GM12878 (cell line): ENCODE measurements around the gene KIN. TPM values are rescaled to one million over a fixed set of nuclear protein-coding genes. Genes with fewer than 3 reads are reported as not detected.

Source experiments
- ATAC-seq: fragments of 200-7000 bp; cut with Tn5 transposase; 3 replicates; pipeline ENCODE4 v1.9.1; 2020; ENCODE audit warnings: mild to moderate bottlenecking, moderate library complexity
- BruUV-seq: library from RNA; stranded (reverse); fragments of 400-500 nt; replicated peaks from 2 replicates; lab custom pipeline; 2021; lab: Mats Ljungman, UMichigan
- CTCF ChIA-PET: fragments of 300-600 bp; sonication (Branson Sonifier 250); formaldehyde crosslinking; extraction: SDS; loops from one replicate; lab custom pipeline; 2021; ENCODE audit warnings: inconsistent platforms; lab: Yijun Ruan, JAX
- POLR2A ChIA-PET: fragments of 350-600 bp; formaldehyde crosslinking; extraction: SDS; loops from one replicate; lab custom pipeline; 2021; ENCODE audit warnings: inconsistent platforms; lab: Charles Lee
- RAD21 ChIA-PET: fragments of 300-600 bp; sonication (Branson Sonifier 250); formaldehyde crosslinking; loops from one replicate; lab custom pipeline; 2023; ENCODE audit warnings: antibody characterized with exemption; ENCODE audit not compliant: unreplicated experiment; lab: Charles Lee
- SMC1A ChIA-PET: fragments of 300-600 bp; sonication (Branson Sonifier 250); formaldehyde crosslinking; loops from one replicate; lab custom pipeline; 2023; ENCODE audit not compliant: unreplicated experiment, uncharacterized antibody; lab: Charles Lee
- DNase-seq: peaks from one replicate; pipeline ENCODE4 v3.0.0-alpha.2; 2011; ENCODE audit warnings: low read depth, low spot score
- FAIRE-seq: peaks from 3 replicates; lab custom pipeline; 2011; peaks lifted over from hg19 to GRCh38; lab: Jason Lieb, UNC
- H2AFZ ChIP-seq: 2 replicates; pipeline ENCODE4 v1.6.0; 2011; ENCODE audit warnings: low read depth, low read length, control low read depth; ENCODE audit not compliant: control insufficient read depth
- H3K27ac ChIP-seq: 2 replicates; pipeline ENCODE4 v1.5.1; 2011; ENCODE audit warnings: control low read depth; ENCODE audit not compliant: control insufficient read depth, insufficient read depth
- H3K27me3 ChIP-seq, 2 experiments: replicated peaks in 1 of 2; 2 replicates each; pipeline versions ENCODE4 v1.6.0 to v1.6.1; 2011; ENCODE audit warnings: low read length in 1 of 2; ENCODE audit not compliant: control insufficient read depth in 2 of 2, insufficient read depth in 2 of 2
- H3K36me3 ChIP-seq, 2 experiments: 2 replicates each; pipeline ENCODE4 v1.5.1; 2011; ENCODE audit warnings: low read length in 1 of 2; ENCODE audit not compliant: control insufficient read depth in 2 of 2, insufficient read depth in 2 of 2
- H3K4me1 ChIP-seq: 2 replicates; pipeline ENCODE4 v1.6.1; 2011; ENCODE audit warnings: mild to moderate bottlenecking, low read length, moderate library complexity, mixed read lengths; ENCODE audit not compliant: control insufficient read depth, insufficient read depth
- H3K4me2 ChIP-seq: 2 replicates; pipeline ENCODE4 v1.6.0; 2011; ENCODE audit warnings: control low read depth; ENCODE audit not compliant: control insufficient read depth, insufficient read depth
- H3K4me3 ChIP-seq: fragments of 200-600 bp; sonication (generic); 2 replicates; pipeline ENCODE4 v1.5.1; 2016
- H3K79me2 ChIP-seq: 2 replicates; pipeline ENCODE4 v1.6.0; 2011; ENCODE audit warnings: low read length; ENCODE audit not compliant: control insufficient read depth, insufficient read depth
- H3K9ac ChIP-seq: 2 replicates; pipeline ENCODE4 v1.8.0; 2011; ENCODE audit warnings: low read length, control low read depth, mixed read lengths; ENCODE audit not compliant: control insufficient read depth, insufficient read depth
- H3K9me3 ChIP-seq: replicated peaks from 3 replicates; pipeline ENCODE4 v1.5.1; 2011; ENCODE audit warnings: mild to moderate bottlenecking, low read length; ENCODE audit not compliant: control insufficient read depth, insufficient read depth
- H4K20me1 ChIP-seq: 2 replicates; pipeline ENCODE4 v1.6.0; 2011; ENCODE audit not compliant: control insufficient read depth, insufficient read depth
- BHLHE40 ChIP-seq, 2 experiments: fragments of 450-650 bp in 1 of 2; IDR thresholded peaks; 2 replicates each; pipeline ENCODE4 v1.6.1; 2011 to 2017; ENCODE audit warnings: low read depth in 2 of 2, borderline replicate concordance in 1 of 2, improper control_type of control experiment in 1 of 2, low read length in 1 of 2, mild to moderate bottlenecking in 1 of 2
- CHD4 ChIP-seq: fragments of 200-600 bp; sonication (generic); IDR thresholded peaks from 2 replicates; pipeline ENCODE4 v1.6.1; 2016; ENCODE audit warnings: mild to moderate bottlenecking
- CTCF ChIP-seq, 3 experiments: IDR thresholded peaks in 2 of 3; conservative IDR thresholded peaks in 1 of 3; 2 replicates each; pipeline ENCODE4 v1.5.1; 2011; ENCODE audit warnings: low read depth in 3 of 3, low read length in 3 of 3, mild to moderate bottlenecking in 3 of 3, control low read depth in 2 of 3, moderate library complexity in 2 of 3, inconsistent platforms in 1 of 3, mixed read lengths in 1 of 3; ENCODE audit not compliant: control insufficient read depth in 2 of 3, insufficient read depth in 1 of 3; ENCODE audit errors: extremely low read depth in 1 of 3
- IRF4 ChIP-seq: IDR thresholded peaks from 2 replicates; pipeline ENCODE4 v1.6.1; 2011; ENCODE audit warnings: low read depth, low read length
- NFYA ChIP-seq: IDR thresholded peaks from 2 replicates; pipeline ENCODE4 v1.6.1; 2011; ENCODE audit warnings: low read depth, mild to moderate bottlenecking, low read length, improper control_type of control experiment, borderline replicate concordance
- PAX5 ChIP-seq: IDR thresholded peaks from 2 replicates; pipeline ENCODE4 v1.6.1; 2011; ENCODE audit warnings: low read depth, low read length, borderline replicate concordance
- POU2F2 ChIP-seq: IDR thresholded peaks from 3 replicates; pipeline ENCODE4 v1.6.1; 2011; ENCODE audit warnings: low read depth, mild to moderate bottlenecking, low read length, borderline replicate concordance
- RBBP5 ChIP-seq: fragments of 200-600 bp; sonication (generic); conservative IDR thresholded peaks from 2 replicates; pipeline ENCODE4 v1.6.1; 2016
- REST ChIP-seq: IDR thresholded peaks from 2 replicates; pipeline ENCODE4 v1.6.1; 2012; ENCODE audit warnings: mild to moderate bottlenecking, low read depth, low read length
- SIX5 ChIP-seq: IDR thresholded peaks from 2 replicates; pipeline ENCODE4 v1.6.1; 2011; ENCODE audit warnings: mild to moderate bottlenecking, low read depth, low read length, moderate library complexity; ENCODE audit not compliant: severe bottlenecking
- SMC3 ChIP-seq: IDR thresholded peaks from 2 replicates; pipeline ENCODE4 v1.6.1; 2011; ENCODE audit warnings: low read length, improper control_type of control experiment, borderline replicate concordance
- SP1 ChIP-seq: IDR thresholded peaks from one replicate; pipeline ENCODE4 v1.6.1; 2011; ENCODE audit warnings: low read depth, low read length
- SREBF2 ChIP-seq: IDR thresholded peaks from 2 replicates; pipeline ENCODE4 v1.6.1; 2012; ENCODE audit warnings: mild to moderate bottlenecking, low read length
- YY1 ChIP-seq: IDR thresholded peaks from 2 replicates; pipeline ENCODE4 v1.6.1; 2011; ENCODE audit warnings: low read depth, mild to moderate bottlenecking, low read length
- WGBS: methylation state at CpG from one replicate; pipeline ENCODE4 v1.1.6; 2016; ENCODE audit warnings: low lambda C conversion rate; ENCODE audit not compliant: insufficient replicate concordance, insufficient coverage; ENCODE audit errors: missing lambda C conversion rate; 5-methylcytosine and 5-hydroxymethylcytosine counted together
- in situ Hi-C: fragments of 300-500 bp; cut with MboI; formaldehyde crosslinking; loops from 9 replicates; pipeline ENCODE4 v1.14.3; 2018; ENCODE audit warnings: mixed read lengths
- intact Hi-C: fragments of 100-400 bp; cut with micrococcal nuclease; formaldehyde crosslinking; loops from one replicate; pipeline ENCODE4 v1.14.2; 2022; ENCODE audit not compliant: unreplicated experiment
- polyA plus RNA-seq, 11 experiments: library from polyadenylated mRNA; depleted of rRNA in 4 of 11; unstranded in 6 of 11; stranded (reverse) in 5 of 11; fragments of >200 nt; fragmentation: Nextera tagmentation in 4 of 11; fragmentation: Illumina TruSeq in 1 of 11; extraction: Ambion mirVana in 4 of 11; extraction: Trizol in 1 of 11; gene quantifications; 1 replicate in 1 of 11; 2 replicates in 10 of 11; pipeline versions ENCODE4 v1.2.1 to v1.2.3, GENCODE V29; 2011 to 2016; ENCODE audit warnings: inconsistent platforms in 2 of 11, missing spikeins in 2 of 11, low read depth in 1 of 11
- total RNA-seq, 4 experiments: library from RNA; depleted of rRNA in 3 of 4; stranded (reverse); fragments of >200 nt in 3 of 4; fragmentation: Illumina TruSeq in 1 of 4; extraction: Trizol in 1 of 4; gene quantifications; 2 replicates each; pipeline versions ENCODE4 v1.2.1 to v1.2.3, GENCODE V29; 2013 to 2021

KIN gene
- total and polyA plus RNA-seq, 10 of the 15 experiments (the other 5 are each of a cell fraction or from before 2014, with no cell fraction given) = 6.8 to 33.2 (median 11.3) TPM

GRCh38 chr10:7744307-7744706 is 43.5 kb downstream of the KIN start:
- no peak for FAIRE-seq
- H2AFZ ChIP-seq = no peak overlapping the region
- H3K4me3 ChIP-seq = no peak overlapping the region
- intact Hi-C loops = no loop called here
- DNase-seq = no peak
- H3K27ac ChIP-seq = no peak overlapping the region
- RAD21 ChIA-PET = no interaction called here
- TF ChIP-seq CTCF (IDR thresholded peaks at IDR 0.05 in 2 of 3, conservative IDR thresholded peaks at IDR 0.05 in 1 of 3; ENCODE audit: control insufficient read depth in 2 of 3, extremely low read depth in 1 of 3, insufficient read depth in 1 of 3, low read depth in 3 of 3, low read length in 3 of 3) (no peak), SREBF2 (no peak), BHLHE40 (IDR thresholded peaks at IDR 0.05; ENCODE audit: borderline replicate concordance in 1 of 2, low read depth in 2 of 2, low read length in 1 of 2) (no peak), REST (no peak), SIX5 (no peak), PAX5 (no peak), SMC3 (no peak), CHD4 (no peak), RBBP5 (no peak), POU2F2 (no peak), NFYA (no peak), YY1 (no peak), IRF4 (no peak), SP1 (no peak)
- TF ChIP-seq, all 136 proteins: peak for 0
- no peaks in the 10 kb centered on the region for H3K79me2 ChIP-seq
- POLR2A ChIA-PET = no interaction called here
- CTCF ChIA-PET = interaction anchor here (1.0 kb wide), 1 partner anchor 12 kb away, joined by 3 read pairs; no protein-coding TSS in a partner anchor
- 87% methylated on average over 8 of the region's 8 CpGs for WGBS
- ATAC-seq = no peak
- H3K9ac ChIP-seq = no peak overlapping the region
- in situ Hi-C loops = no loop called here
- no TSS peak for BruUV-seq
- no peaks in the 10 kb centered on the region for H4K20me1 ChIP-seq
- no peaks in the 10 kb centered on the region for H3K9me3 ChIP-seq
- no peaks in the 10 kb centered on the region for H3K4me1 ChIP-seq
- SMC1A ChIA-PET = no interaction called here
- no peaks in the 10 kb centered on the region for H3K36me3 ChIP-seq
- no peak overlapping the region for H3K4me2 ChIP-seq
- H3K27me3 ChIP-seq = no peaks in the 10 kb centered on the region
